Measurements from ENCODE around the gene DCTN3.
A peak's percentile ranks its signal among the peaks of the same experiment; 100 is the strongest.

Gene DCTN3

DNA sequence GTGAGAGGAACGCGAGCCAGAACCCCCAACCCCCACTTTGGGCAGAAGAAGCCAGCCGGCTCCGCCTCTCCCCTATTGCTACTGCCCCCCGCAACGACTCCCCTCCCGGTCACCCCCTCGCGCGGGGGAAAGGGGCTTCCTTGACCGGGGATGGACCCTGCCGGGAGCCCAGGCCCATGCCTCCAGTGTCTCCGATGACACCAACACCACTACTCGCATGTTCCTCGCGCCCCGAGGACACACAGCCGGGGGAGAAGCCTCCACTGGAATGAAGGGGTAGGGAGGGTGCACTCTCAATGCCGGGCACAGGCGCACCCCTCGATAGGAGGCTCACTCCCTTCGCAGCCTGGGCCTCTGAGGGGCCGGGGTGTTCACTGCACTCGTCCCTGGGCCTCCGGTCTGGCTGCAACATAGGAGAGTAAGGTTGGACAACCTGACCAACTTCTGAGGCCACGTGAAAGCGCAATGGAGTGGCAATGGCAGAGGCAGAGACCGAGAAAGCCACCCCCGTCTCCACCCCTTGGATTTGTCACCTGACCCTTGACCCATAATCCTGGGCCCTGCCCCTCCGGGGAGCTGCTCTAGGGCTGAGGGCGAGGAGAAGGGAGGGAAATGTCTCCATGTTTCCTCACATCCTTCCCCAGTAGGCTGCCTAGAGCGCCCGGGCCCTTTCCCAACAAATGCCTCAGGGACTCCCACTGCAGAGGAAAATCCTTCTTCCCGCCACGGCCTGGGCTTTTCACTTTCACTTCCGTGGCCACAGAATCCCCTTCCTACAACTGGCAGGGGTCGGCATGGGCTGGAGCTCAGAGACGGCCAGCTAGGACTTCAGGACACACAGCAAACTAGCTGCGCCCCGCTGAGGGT is 29.7 kb downstream of the DCTN3 start:
- peak in 2 of 3 experiments; percentile 38 to 55 for DNase-seq

DNA sequence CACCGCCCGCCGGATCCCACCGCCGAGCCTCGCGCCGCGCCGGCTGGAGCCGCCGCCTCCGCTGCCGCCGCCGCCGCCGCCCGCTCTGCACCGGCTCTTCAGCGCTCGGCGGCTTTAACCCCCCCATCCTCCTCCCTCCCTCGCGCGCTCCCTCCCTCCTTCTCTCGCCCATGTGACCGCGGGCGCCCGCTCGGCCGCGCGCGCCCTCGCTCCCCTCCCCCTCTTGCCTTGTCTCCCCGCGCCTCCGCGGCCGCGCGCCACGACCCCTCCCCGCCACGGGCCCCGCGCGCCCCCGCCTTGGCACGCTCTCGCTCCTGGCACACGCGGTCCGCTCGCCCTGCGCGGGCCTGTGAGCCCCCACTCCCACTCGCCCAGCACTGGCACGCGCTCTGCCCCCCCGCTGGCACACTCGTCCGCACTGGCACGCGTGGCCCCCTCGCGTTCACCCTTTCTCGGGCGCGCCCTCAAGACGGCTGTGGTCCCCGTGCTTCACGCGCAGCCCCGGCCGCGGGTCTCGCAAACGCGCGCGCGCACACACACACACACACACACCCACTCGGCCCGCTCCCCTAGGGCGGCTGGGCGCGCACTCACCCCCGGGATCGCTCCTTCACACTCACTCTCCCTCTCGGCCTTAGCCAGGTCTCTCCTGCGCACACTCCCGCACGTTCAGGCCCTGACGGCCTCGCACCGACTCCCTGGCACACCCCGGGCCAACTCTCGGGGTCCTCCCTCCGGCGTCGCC is 30.5 kb downstream of the DCTN3 start, which contains the start of gene CNTFR:
CNTFR (minus strand) TSS at position 89 of the 745 bp plus-strand sequence. CDS start 20,743 bp downstream, outside the sequence.
- peak in 2 of 3 experiments; percentile 60 to 69 for DNase-seq

DNA sequence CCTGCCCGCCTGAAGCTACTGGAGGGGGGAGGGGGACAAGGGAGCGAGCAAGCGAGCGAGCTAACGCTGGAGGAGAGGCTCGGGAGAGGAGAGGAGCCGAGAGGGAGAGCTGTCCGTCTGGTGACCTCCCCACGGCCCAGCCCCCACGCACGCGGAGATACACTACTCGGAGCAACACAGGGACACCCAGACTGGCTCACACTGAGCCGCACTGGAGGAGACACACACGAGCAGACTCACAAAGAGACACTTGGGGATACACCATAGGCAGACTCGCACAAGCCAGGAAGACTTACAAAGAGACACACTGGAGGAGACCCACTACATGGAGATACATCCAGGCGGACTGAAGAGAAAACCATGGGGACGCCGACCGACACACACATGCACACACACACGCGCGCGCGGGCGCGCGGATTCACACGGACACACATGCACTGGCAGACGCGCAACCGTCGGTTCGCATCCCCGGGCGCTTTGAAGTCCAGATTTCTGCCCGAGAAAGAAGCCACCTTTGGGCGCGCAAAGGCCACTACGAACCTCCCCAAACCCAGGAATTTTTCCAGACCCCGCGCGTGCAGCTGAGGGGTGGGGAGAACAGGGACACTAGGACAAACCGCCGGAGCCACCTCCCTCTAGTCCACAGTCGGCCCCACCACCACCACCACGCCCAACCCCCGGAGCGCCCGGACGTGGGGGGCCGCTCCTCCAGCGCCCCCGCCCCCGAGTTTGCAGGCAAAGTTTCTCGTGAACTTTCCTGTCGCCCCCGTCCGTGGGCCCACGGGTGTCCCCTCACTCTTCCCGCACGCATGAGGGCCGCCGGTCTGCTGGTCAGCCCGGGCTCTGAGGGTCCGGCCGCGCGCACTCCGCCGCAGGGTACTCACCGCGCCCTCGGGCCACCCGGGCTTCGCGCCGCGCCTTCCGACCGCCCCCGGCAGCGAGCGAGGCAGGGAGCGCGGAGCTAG is 31.3 kb downstream of the DCTN3 start:
- peak; percentile 15 to 58 (median 57) for DNase-seq

DNA sequence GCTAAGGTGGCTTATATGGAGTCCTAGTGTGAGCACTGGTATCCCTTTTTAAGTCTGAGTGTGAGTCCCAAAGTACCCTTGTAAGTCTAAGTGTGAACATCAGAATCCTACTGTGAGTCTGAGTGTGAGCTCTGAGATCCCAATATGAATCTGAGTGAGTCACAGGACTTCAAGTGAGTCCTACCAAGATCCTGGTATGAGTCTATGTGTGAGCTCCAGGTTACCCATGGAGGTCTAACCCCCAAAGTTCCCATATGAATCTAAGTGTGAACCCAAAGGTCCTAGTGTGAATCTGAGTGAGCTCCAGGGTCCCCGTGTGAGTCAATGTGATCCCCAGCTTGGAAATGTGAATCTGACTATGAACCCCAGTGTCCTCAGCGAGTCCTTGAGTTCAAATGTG is 33.0 kb downstream of the DCTN3 start:
- DNase-seq, result no peak

DNA sequence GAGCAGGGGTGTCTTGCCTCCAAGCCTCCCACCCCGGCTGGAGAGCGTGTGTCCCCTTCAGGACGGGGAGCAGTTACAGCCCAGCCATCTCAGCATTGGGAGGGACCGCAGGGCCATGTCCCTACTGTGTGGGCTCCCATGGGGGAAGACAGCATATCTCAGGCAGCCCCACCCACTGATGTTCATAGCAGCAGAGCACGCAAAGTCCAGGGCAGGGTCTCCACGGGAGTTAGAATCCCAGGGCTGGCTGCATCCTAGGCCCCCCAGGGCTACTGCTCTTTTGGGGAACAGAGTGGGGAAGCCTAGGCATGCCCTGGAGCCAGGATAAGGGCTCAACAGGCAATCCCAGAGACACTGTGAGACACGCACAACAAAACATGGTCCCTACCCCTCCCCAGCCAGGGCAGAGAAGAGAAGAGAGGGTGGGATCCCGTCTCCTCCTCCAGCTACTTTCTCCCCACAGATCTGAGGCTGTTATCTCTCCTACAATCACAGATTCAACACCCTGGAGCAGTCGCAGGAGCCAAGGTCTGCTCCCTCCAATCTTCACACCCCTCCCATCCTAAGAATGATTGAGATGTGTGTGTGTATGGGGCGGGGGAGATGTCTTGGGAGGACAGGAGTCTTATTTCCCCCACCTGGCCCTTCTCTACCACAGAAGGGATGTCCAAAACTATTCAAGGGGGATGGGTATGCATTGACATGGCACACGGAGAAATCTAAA is 34.2 kb downstream of the DCTN3 start:
- no peak for DNase-seq

DNA sequence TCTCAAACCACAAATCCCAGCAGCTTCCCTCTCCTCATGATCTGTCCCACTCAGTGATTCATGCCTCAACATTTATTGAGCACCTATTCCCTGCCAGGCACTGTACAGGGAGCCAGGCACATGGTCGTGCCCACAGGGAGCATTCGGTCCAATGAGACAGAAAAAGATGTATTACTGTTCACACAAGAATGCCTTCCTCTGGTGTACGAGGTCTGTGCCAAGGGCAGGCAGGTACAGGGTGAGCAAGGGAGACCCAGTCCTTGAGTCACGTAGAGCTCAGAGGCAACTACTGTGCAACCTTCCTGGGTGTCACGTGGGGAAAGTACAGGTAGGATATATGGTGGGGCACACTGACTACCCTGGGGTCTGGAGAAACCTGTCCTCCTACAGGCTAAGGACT is 35.3 kb downstream of the DCTN3 start:
- no peak for DNase-seq

GRCh38 chr9:34582787-34583186 is 37.5 kb downstream of the DCTN3 start:
- peak in 2 of 3 experiments; percentile 2 to 50 for DNase-seq

DNA sequence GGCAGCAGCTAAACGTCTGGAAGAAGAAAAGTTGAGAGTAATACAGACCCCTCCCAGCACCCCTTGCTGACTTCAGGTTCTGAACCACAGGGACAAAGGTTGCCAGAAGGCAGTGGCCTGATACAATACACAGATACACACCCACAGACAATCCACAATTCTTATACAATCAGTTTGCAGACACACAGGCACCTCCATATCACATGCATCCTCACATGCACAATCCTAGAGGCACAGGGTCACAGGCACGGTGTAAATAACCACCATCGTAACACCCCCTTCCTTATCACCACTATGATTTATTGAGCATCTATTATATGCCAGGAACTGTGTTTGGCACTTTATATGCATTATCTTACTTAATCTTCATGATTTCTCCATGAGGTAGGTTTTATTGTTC is 39.0 kb downstream of the DCTN3 start:
- DNase-seq, result no peak

- DNase-seq, result peak in 1 of 3 experiments; percentile 23
Measured at GRCh38 chr9:34580358-34580757, 39.9 kb downstream of the DCTN3 start.

DNA sequence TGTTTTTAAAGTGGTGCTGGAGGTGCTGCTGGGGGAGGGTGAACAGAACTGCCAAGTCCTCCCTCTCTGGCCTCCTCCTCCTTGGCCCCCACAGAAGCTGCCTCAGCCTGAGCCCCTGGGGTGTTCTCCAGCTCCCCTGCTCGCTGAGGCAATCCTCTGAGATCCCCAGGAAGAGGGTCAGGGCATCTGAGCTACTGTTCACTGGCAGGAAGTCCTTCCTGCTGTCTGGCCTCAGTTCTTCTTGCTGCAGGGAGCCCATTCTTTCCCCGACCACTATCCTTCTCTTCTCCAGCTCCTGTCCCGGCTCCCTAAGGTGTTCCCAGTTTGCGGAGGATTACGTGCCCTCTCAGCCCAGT is 40.5 kb downstream of the DCTN3 start:
- DNase-seq, result no peak

DNA sequence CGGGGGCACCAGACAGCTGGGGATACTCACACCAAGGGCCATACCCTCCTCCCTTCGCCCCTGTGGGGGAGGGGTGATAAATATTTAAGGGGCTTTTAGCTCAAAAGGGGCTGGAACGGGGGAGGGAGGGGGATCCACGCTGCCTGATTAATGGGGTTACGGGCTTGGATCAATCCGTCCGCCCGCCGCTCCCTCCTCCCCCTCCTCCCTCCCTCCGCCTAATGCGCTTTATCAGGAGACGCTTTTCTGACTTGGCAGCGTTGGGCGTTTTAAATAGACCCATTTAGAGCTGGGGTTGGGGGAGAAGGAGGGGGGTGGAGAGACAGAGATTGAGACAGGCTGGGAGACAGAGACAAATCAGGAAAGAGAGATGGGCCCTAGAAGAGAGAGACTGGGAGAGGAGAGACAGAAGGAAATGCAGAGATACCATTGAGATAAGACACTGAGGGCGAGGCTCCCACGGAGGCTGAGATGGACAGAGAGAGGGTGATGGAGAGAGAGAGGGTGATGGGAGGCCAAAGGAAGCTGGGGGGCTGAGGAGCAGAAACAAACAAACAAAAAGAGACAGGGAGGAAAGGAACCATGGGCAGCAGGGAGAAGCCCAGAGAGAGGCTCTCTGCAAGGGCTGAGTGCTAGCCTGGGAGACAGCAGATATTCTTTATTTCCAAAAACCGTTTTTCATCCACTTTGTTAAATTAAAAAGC is 41.0 kb downstream of the DCTN3 start:
- peak in 1 of 3 experiments; percentile 32 for DNase-seq

- peak in 2 of 3 experiments; percentile 57 to 58 for DNase-seq
Measured at GRCh38 chr9:34578241-34579103, 41.8 kb downstream of the DCTN3 start.

GRCh38 chr9:34577400-34578240 is 42.7 kb downstream of the DCTN3 start:
- DNase-seq, result peak in 2 of 3 experiments; percentile 50 to 58

- no peak for DNase-seq
Measured at GRCh38 chr9:34576597-34577399, 43.5 kb downstream of the DCTN3 start.

DNA sequence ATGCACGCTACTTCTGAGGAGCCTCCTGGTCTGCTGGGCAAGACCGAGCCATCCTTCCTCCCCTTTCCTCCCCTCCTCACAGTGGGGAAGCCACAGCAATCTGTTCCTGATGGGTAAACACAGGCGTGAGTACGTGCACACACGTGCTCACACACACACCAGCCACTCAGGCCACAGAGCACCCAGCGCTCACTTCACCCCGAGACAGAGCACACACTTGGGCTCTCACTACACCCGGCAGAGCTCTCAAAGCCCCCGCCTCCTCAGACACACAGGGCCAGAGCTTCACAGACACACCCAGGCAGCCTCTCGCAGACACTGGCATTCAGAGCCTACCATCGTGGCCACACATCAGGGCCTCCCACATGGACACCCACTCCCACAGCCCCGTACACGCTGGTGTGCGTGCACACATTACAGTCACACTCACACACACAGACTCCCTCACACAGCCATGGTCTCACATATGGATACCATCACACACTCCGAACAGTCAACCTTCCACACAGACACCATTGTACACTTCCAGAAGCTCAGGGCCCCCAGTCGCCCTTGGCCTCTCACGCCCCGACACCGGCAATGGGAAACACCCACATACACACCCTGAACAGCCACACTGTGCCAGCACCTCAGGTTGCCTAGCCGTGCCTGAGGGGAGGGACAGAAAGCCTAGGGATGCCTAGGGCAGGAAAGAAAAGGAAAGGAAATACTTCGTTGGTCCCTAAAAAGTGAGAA is 44.3 kb downstream of the DCTN3 start:
- DNase-seq, result peak; percentile 5 to 41 (median 8)

DNA sequence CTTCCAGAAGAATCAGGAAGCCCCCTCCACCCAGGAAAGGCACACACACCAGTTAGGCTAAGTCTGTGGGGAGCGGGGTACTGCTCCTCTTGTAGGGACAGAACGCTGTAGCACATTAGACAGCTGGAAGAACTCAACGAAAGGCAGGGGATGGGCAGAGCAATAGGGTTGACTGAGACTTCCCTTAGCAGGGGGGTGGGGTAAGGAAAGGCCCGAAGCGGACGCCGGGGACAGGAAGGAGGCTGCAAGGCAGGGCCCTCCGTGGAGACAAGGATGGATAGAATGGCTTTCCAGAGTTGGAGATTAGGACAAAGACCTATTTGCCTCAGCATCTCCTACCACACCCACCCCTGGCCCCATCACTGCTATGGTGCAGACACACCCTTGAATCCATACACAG is 45.1 kb downstream of the DCTN3 start:
- no peak for DNase-seq

DNA sequence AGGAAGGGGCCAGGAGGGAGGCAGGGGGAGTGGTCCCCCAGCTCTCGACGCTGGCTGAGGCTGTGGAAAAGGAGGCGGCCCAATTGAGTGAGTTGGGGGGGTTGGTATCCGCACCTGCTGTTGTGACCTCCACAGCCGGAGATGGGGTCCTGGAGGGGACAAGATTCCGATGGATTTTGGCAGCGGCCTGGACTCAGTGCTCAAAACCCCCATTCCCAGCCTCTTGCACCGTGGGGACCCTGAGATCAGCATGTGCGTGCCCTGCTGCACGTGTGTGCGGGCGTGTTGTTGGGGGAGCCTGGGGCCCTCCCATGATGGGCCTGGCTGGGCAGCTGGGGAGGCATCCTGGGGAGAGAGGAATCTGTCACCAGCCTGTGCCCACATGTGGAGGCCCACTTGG is 45.7 kb downstream of the DCTN3 start:
- DNase-seq, result no peak

Measured in NCI-H1417 (cell line).